NCI-H524 treated with DMSO at 0.1 percent for 48 hours (cell line): ENCODE data around the gene ERMAP.

Source experiments
- DNase-seq: peaks from one replicate; lab custom pipeline; 2025; lab: John Stamatoyannopoulos, UW

Gene ERMAP

GRCh38 chr1:42816585-42817439, at the start of gene ERMAP, which contains the start of gene SVBP:
TSS of gene ERMAP (plus strand) at chr1:42817122. CDS start at chr1:42830449, 13,327 bp downstream.
TSS of gene SVBP (minus strand) at chr1:42817397. CDS start at chr1:42816544, 853 bp downstream.
- DNase-seq = no peak

GRCh38 chr1:42767510-42768000, 49.4 kb upstream of the ERMAP start:
- no peak for DNase-seq

GRCh38 chr1:42768172-42768571, 48.8 kb upstream of the ERMAP start:
- DNase-seq = no peak

GRCh38 chr1:42769811-42770210, 47.1 kb upstream of the ERMAP start:
- DNase-seq = no peak

- DNase-seq = no peak
Observed at GRCh38 chr1:42773420-42773819, 43.5 kb upstream of the ERMAP start.

GRCh38 chr1:42774928-42775526, 41.9 kb upstream of the ERMAP start:
- DNase-seq = no peak

GRCh38 chr1:42776502-42776901, 40.4 kb upstream of the ERMAP start:
- DNase-seq = no peak

GRCh38 chr1:42777852-42778251, 39.1 kb upstream of the ERMAP start:
- DNase-seq = peak; percentile 30

- no peak for DNase-seq
Observed at GRCh38 chr1:42779725-42780124, 37.2 kb upstream of the ERMAP start.

- no peak for DNase-seq
Observed at GRCh38 chr1:42780176-42780575, 36.7 kb upstream of the ERMAP start.

- DNase-seq = no peak
Observed at GRCh38 chr1:42783092-42783491, 33.8 kb upstream of the ERMAP start.

GRCh38 chr1:42784547-42784945, 32.4 kb upstream of the ERMAP start:
- no peak for DNase-seq

- no peak for DNase-seq
Observed at GRCh38 chr1:42784946-42785693, 31.8 kb upstream of the ERMAP start, which contains the start of gene TMEM269. TSS of gene TMEM269 (plus strand) at chr1:42784991. CDS start at chr1:42789894, 4,903 bp downstream.

- no peak for DNase-seq
Observed at GRCh38 chr1:42786097-42786496, 30.8 kb upstream of the ERMAP start.

- peak; percentile 70 for DNase-seq
Observed at GRCh38 chr1:42788021-42788420, 28.9 kb upstream of the ERMAP start.

GRCh38 chr1:42793824-42794223, 23.1 kb upstream of the ERMAP start:
- DNase-seq = no peak

- DNase-seq = no peak
Observed at GRCh38 chr1:42797414-42797813, 19.5 kb upstream of the ERMAP start.

GRCh38 chr1:42797979-42798378, 18.9 kb upstream of the ERMAP start:
- DNase-seq = no peak

- no peak for DNase-seq
Observed at GRCh38 chr1:42801832-42802473, 15.0 kb upstream of the ERMAP start.

GRCh38 chr1:42806171-42806570, 10.8 kb upstream of the ERMAP start:
- DNase-seq = no peak

- no peak for DNase-seq
Observed at GRCh38 chr1:42806593-42806992, 10.3 kb upstream of the ERMAP start.
